H1 (cell line): ENCODE data around the gene MIR17HG. TPM values are rescaled to one million over a fixed set of nuclear protein-coding genes. Genes with fewer than 3 reads are reported as not detected.

ENCODE experiments used
- CTCF ChIA-PET: fragments of 300-600 bp; sonication (Branson Sonifier 250); formaldehyde crosslinking; loops from one replicate; lab custom pipeline; 2021; ENCODE audit not compliant: partially characterized antibody; lab: Charles Lee
- POLR2A ChIA-PET: fragments of 300-600 bp; sonication (Branson Sonifier 250); formaldehyde crosslinking; loops from one replicate; lab custom pipeline; 2021; ENCODE audit warnings: inconsistent platforms; ENCODE audit not compliant: partially characterized antibody; lab: Charles Lee
- DNase-seq, 2 experiments: peaks; one replicate each; pipeline versions ENCODE4 v3.0.0 to v3.0.0-alpha.2; 2010 to 2022; ENCODE audit warnings: low spot score in 2 of 2, low read depth in 1 of 2, mixed read lengths in 1 of 2
- FAIRE-seq: peaks from 2 replicates; lab custom pipeline; 2011; peaks lifted over from hg19 to GRCh38; lab: Jason Lieb, UNC
- H2AFZ ChIP-seq: 2 replicates; pipeline ENCODE4 v1.8.1; 2012; ENCODE audit warnings: low read length, inconsistent platforms
- H2AK5ac ChIP-seq: 2 replicates; pipeline ENCODE4 v1.6.1; 2013; ENCODE audit warnings: low read depth, low read length
- H2BK120ac ChIP-seq: replicated peaks from 2 replicates; pipeline ENCODE3; 2013; ENCODE audit warnings: low read depth, low read length, inconsistent platforms
- H2BK12ac ChIP-seq: 2 replicates; pipeline ENCODE4 v1.6.1; 2013; ENCODE audit warnings: low read depth, low read length
- H2BK15ac ChIP-seq: 2 replicates; pipeline ENCODE4 v1.6.1; 2013; ENCODE audit warnings: low read length
- H2BK20ac ChIP-seq: 2 replicates; pipeline ENCODE4 v1.6.1; 2013; ENCODE audit warnings: low read length
- H2BK5ac ChIP-seq: 2 replicates; pipeline ENCODE4 v1.6.1; 2013; ENCODE audit warnings: low read depth, low read length
- H3K14ac ChIP-seq: 2 replicates; pipeline ENCODE4 v1.6.1; 2013; ENCODE audit warnings: inconsistent platforms; ENCODE audit not compliant: insufficient read length
- H3K18ac ChIP-seq: 2 replicates; pipeline ENCODE4 v1.6.1; 2013; ENCODE audit warnings: low read length; ENCODE audit errors: extremely low read depth
- H3K23ac ChIP-seq: 2 replicates; pipeline ENCODE4 v1.6.1; 2013; ENCODE audit warnings: inconsistent platforms; ENCODE audit not compliant: insufficient read length
- H3K23me2 ChIP-seq: 2 replicates; pipeline ENCODE4 v1.6.1; 2013; ENCODE audit warnings: low read depth, low read length
- H3K27ac ChIP-seq: 2 replicates; pipeline ENCODE4 v1.6.1; 2011; ENCODE audit warnings: low read depth, low read length, inconsistent platforms
- H3K27me3 ChIP-seq, 4 experiments: replicated peaks in 1 of 4; 1 replicate in 1 of 4; 2 replicates in 3 of 4; pipeline versions ENCODE4 v1.6.1 to v1.8.1; 2011 to 2013; ENCODE audit warnings: low read length in 3 of 4, mild to moderate bottlenecking in 3 of 4, inconsistent platforms in 2 of 4, mixed read lengths in 2 of 4, moderate library complexity in 1 of 4; ENCODE audit not compliant: control insufficient read depth in 3 of 4, insufficient read depth in 3 of 4; ENCODE audit errors: extremely low read depth in 1 of 4
- H3K36me3 ChIP-seq, 4 experiments: 2 replicates each; pipeline versions ENCODE4 v1.6.1 to v1.8.1; 2011 to 2013; ENCODE audit warnings: mild to moderate bottlenecking in 4 of 4, low read length in 3 of 4, moderate library complexity in 2 of 4, control low read depth in 1 of 4, inconsistent platforms in 1 of 4; ENCODE audit not compliant: insufficient read depth in 4 of 4, control insufficient read depth in 2 of 4
- H3K4ac ChIP-seq: replicated peaks from 2 replicates; pipeline ENCODE3; 2013; ENCODE audit warnings: low read length, low read depth, mixed read lengths, inconsistent platforms; ENCODE audit not compliant: insufficient read length
- H3K4me1 ChIP-seq, 4 experiments: replicated peaks in 1 of 4; 1 replicate in 1 of 4; 2 replicates in 3 of 4; pipeline versions ENCODE4 v1.6.1 to v1.8.1; 2011 to 2013; ENCODE audit warnings: low read length in 3 of 4, inconsistent platforms in 2 of 4, mixed read lengths in 1 of 4; ENCODE audit not compliant: insufficient read depth in 4 of 4, control insufficient read depth in 3 of 4
- H3K4me2 ChIP-seq, 2 experiments: 2 replicates each; pipeline versions ENCODE4 v1.6.1 to v1.8.1; 2011 to 2013; ENCODE audit warnings: low read depth in 2 of 2, low read length in 2 of 2, control low read depth in 1 of 2, inconsistent platforms in 1 of 2, mild to moderate bottlenecking in 1 of 2; ENCODE audit not compliant: insufficient read depth in 1 of 2
- H3K4me3 ChIP-seq, 4 experiments: fragments of 200-600, 300-600 bp in 1 of 4; sonication (generic), shearing (Covaris generic), sonication (Bioruptor Twin) in 1 of 4; 2 replicates each; pipeline versions ENCODE4 v1.5.1 to v1.8.1; 2011 to 2016; ENCODE audit warnings: low read length in 4 of 4, low read depth in 3 of 4, control low read depth in 2 of 4, inconsistent platforms in 2 of 4, mild to moderate bottlenecking in 2 of 4, mixed read lengths in 1 of 4, moderate library complexity in 1 of 4; ENCODE audit not compliant: insufficient read depth in 2 of 4; ENCODE audit errors: extremely low read depth in 1 of 4
- H3K56ac ChIP-seq: replicated peaks from 2 replicates; pipeline ENCODE3; 2013; ENCODE audit warnings: low read depth, mild to moderate bottlenecking, mixed read lengths, low read length, inconsistent platforms; ENCODE audit not compliant: insufficient read length
- H3K79me1 ChIP-seq: 2 replicates; pipeline ENCODE4 v1.6.1; 2013; ENCODE audit warnings: low read depth, low read length, control low read depth
- H3K79me2 ChIP-seq, 2 experiments: 2 replicates each; pipeline versions ENCODE4 v1.6.1 to v1.8.1; 2012 to 2013; ENCODE audit warnings: low read length in 2 of 2, mild to moderate bottlenecking in 2 of 2, inconsistent platforms in 1 of 2; ENCODE audit not compliant: insufficient read depth in 2 of 2, control insufficient read depth in 1 of 2
- H3K9ac ChIP-seq, 4 experiments: replicated peaks in 1 of 4; 1 replicate in 1 of 4; 2 replicates in 3 of 4; pipeline versions ENCODE4 v1.6.1 to v1.8.1; 2011 to 2013; ENCODE audit warnings: low read depth in 3 of 4, low read length in 3 of 4, control low read depth in 2 of 4, mild to moderate bottlenecking in 2 of 4, moderate library complexity in 2 of 4, inconsistent platforms in 1 of 4; ENCODE audit errors: extremely low read depth in 1 of 4
- H3K9me3 ChIP-seq, 2 experiments: 2 replicates each; pipeline versions ENCODE4 v1.6.1 to v1.8.1; 2012 to 2013; ENCODE audit warnings: mild to moderate bottlenecking in 2 of 2, moderate library complexity in 2 of 2, control low read depth in 1 of 2, inconsistent platforms in 1 of 2, low read depth in 1 of 2, low read length in 1 of 2, mixed read lengths in 1 of 2; ENCODE audit not compliant: insufficient read depth in 2 of 2
- H4K20me1 ChIP-seq, 2 experiments: replicated peaks in 1 of 2; 2 replicates each; pipeline versions ENCODE3 to v1.8.1; 2011 to 2013; ENCODE audit warnings: inconsistent platforms in 2 of 2, low read length in 2 of 2, mild to moderate bottlenecking in 1 of 2; ENCODE audit not compliant: insufficient read depth in 2 of 2, control insufficient read depth in 1 of 2
- H4K5ac ChIP-seq: 2 replicates; pipeline ENCODE4 v1.6.1; 2013; ENCODE audit warnings: low read length, low read depth, mixed read lengths, inconsistent platforms; ENCODE audit not compliant: insufficient read length
- H4K8ac ChIP-seq: 2 replicates; pipeline ENCODE4 v1.8.0; 2013; ENCODE audit warnings: mild to moderate bottlenecking, moderate library complexity, low read length, inconsistent platforms; ENCODE audit not compliant: insufficient read depth; ENCODE audit errors: extremely low read depth
- H4K91ac ChIP-seq: replicated peaks from 2 replicates; pipeline ENCODE3; 2013; ENCODE audit warnings: low read length, mixed read lengths, inconsistent platforms; ENCODE audit not compliant: insufficient read length
- ASH2L ChIP-seq: fragments of 200-600, 300-600 bp; sonication (generic); IDR thresholded peaks from one replicate; pipeline ENCODE4 v1.7.1; 2017; ENCODE audit warnings: low read length
- CTBP2 ChIP-seq: IDR thresholded peaks from 2 replicates; pipeline ENCODE4 v1.7.0; 2011; ENCODE audit warnings: borderline replicate concordance, mild to moderate bottlenecking, moderate library complexity, mixed read lengths, low read length; ENCODE audit not compliant: insufficient read depth, insufficient read length
- EGR1 ChIP-seq: IDR thresholded peaks from 2 replicates; pipeline ENCODE4 v1.6.1; 2011; ENCODE audit warnings: low read depth, low read length, borderline replicate concordance
- EZH2 ChIP-seq: fragments of 200-600 bp; sonication (generic); IDR thresholded peaks from 2 replicates; pipeline ENCODE4 v1.7.1; 2012; ENCODE audit warnings: low read depth, mild to moderate bottlenecking, moderate library complexity, low read length, inconsistent platforms; ENCODE audit not compliant: severe bottlenecking
- NRF1 ChIP-seq: IDR thresholded peaks from 2 replicates; pipeline ENCODE4 v1.6.1; 2011; ENCODE audit warnings: mild to moderate bottlenecking, low read depth, low read length, improper control_type of control experiment
- RBBP5 ChIP-seq: IDR thresholded peaks from 2 replicates; pipeline ENCODE4 v1.7.1; 2012; ENCODE audit warnings: low read depth, mild to moderate bottlenecking, inconsistent platforms, low read length, moderate library complexity, borderline replicate concordance
- SAP30 ChIP-seq: fragments of 300-600 bp; sonication (generic); IDR thresholded peaks from 2 replicates; pipeline ENCODE4 v1.7.1; 2012; ENCODE audit warnings: low read length, moderate library complexity, mild to moderate bottlenecking, inconsistent platforms; ENCODE audit not compliant: insufficient read depth, insufficient replicate concordance
- SIN3A ChIP-seq, 2 experiments: IDR thresholded peaks in 1 of 2; conservative IDR thresholded peaks in 1 of 2; 2 replicates each; pipeline ENCODE4 v1.6.1; 2011 to 2012; ENCODE audit warnings: low read length in 2 of 2, improper control_type of control experiment in 1 of 2, low read depth in 1 of 2, mild to moderate bottlenecking in 1 of 2
- TAF7 ChIP-seq: optimal IDR thresholded peaks from 2 replicates; pipeline ENCODE3; 2011; ENCODE audit warnings: low read depth, mild to moderate bottlenecking, inconsistent platforms, low read length, moderate library complexity, borderline replicate concordance
- TBP ChIP-seq: IDR thresholded peaks from 2 replicates; pipeline ENCODE4 v1.6.1; 2011; ENCODE audit warnings: low read depth, low read length, improper control_type of control experiment
- TEAD4 ChIP-seq: IDR thresholded peaks from 2 replicates; pipeline ENCODE4 v1.6.1; 2012; ENCODE audit warnings: low read depth, low read length, inconsistent platforms, mixed read lengths
- WGBS, 2 experiments: shearing (Covaris generic) in 1 of 2; methylation state at CpG; one replicate each; pipeline versions ENCODE4 v1.1.6 to v1.1.7; 2013 to 2015; ENCODE audit warnings: low lambda C conversion rate in 2 of 2, mixed read lengths in 2 of 2, inconsistent platforms in 1 of 2, low coverage in 1 of 2, missing lambda C conversion rate in 1 of 2; ENCODE audit not compliant: insufficient replicate concordance in 2 of 2, insufficient coverage in 1 of 2, insufficient read length in 1 of 2; ENCODE audit errors: extremely low coverage in 1 of 2, missing lambda C conversion rate in 1 of 2; 5-methylcytosine and 5-hydroxymethylcytosine counted together
- polyA plus RNA-seq, 7 experiments: library from polyadenylated mRNA; depleted of rRNA in 3 of 7; stranded (reverse) in 5 of 7; unstranded in 2 of 7; fragments of >200 nt in 5 of 7; fragments of 200-250 nt in 2 of 7; gene quantifications; 1 replicate in 5 of 7; 2 replicates in 1 of 7; 4 replicates in 1 of 7; pipeline versions ENCODE4 v1.2.1 to v1.2.3, GENCODE V29; 2011 to 2013; ENCODE audit warnings: missing spikeins in 2 of 7, mixed read lengths in 2 of 7
- total RNA-seq: library from RNA; stranded (reverse); fragmentation: NEBNext Ultra II Directional; extraction: Animal tissue kit (Norgen Biotek cat#: 25700); gene quantifications from 2 replicates; pipeline ENCODE4 v1.2.1, GENCODE V29; 2021
- TF ChIP-seq, protein P1 (sequence below): IDR thresholded peaks from 2 replicates; pipeline ENCODE4 v1.6.1; 2012; ENCODE audit warnings: inconsistent platforms

Gene MIR17HG
- total and polyA plus RNA-seq, 2 of the 8 experiments (the other 6 are each of a cell fraction or from before 2014, with no cell fraction given): 11.5 to 36.9 TPM

DNA sequence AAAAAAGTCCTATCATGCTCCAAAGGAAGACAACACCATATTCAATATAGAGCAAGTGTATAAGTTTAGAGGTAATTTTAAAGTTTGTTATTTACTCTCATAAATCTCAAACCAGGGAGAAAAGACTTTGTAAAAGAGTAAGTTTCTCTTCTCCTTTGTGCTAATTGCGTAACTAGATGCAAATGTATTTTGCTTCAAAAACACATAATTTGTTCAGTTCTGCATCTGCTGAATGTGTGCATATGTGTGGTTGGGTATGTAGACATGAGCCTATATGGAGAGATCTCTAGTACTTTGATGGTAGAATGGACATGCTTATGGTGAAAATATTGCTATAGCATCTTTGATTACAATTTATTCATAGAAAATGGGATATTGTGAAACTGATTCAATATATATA is 17.8 kb upstream of the MIR17HG start:
- Histone ChIP-seq H3K23ac (no peak overlapping the region), H3K56ac (no peak overlapping the region), H3K14ac (no peak overlapping the region), H2BK120ac (no peak overlapping the region), H3K23me2 (no peaks in the 10 kb centered on the region), H3K4me2 (no peak overlapping the region), H2BK20ac (no peak overlapping the region), H3K4ac (no peak overlapping the region), H3K9me3 (no peaks in the 10 kb centered on the region), H2BK15ac (no peak overlapping the region), H3K27ac (no peak overlapping the region), H4K91ac (no peak overlapping the region), H3K9ac (no peak overlapping the region), H3K27me3 (no peaks in the 10 kb centered on the region), H4K20me1 (no peaks in the 10 kb centered on the region), H2BK5ac (no peak overlapping the region), H3K4me3 (no peak overlapping the region), H2BK12ac (no peak overlapping the region), H2AK5ac (no peak overlapping the region), H3K79me2 (no peaks in the 10 kb centered on the region), H4K8ac (no peak overlapping the region), H3K18ac (no peak overlapping the region), H3K79me1 (no peaks in the 10 kb centered on the region), H4K5ac (no peak overlapping the region), H2AFZ (no peak overlapping the region), H3K4me1 (no peaks in the 10 kb centered on the region), H3K36me3 (no peaks in the 10 kb centered on the region)
- POLR2A ChIA-PET: no interaction called here
- no peak for DNase-seq
- FAIRE-seq: no peak
- CTCF ChIA-PET: no interaction called here
- TF ChIP-seq RBBP5: no peak
- TF ChIP-seq TEAD4: no peak
- no peak for TF ChIP-seq ASH2L
- no peak for TF ChIP-seq EZH2
- TF ChIP-seq TBP: no peak
- TF ChIP-seq, protein P1, sequence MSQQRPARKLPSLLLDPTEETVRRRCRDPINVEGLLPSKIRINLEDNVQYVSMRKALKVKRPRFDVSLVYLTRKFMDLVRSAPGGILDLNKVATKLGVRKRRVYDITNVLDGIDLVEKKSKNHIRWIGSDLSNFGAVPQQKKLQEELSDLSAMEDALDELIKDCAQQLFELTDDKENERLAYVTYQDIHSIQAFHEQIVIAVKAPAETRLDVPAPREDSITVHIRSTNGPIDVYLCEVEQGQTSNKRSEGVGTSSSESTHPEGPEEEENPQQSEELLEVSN: no peak
- TF ChIP-seq NRF1: no peak
- TF ChIP-seq EGR1: no peak
- TF ChIP-seq TAF7: no peak
- TF ChIP-seq SAP30: no peak
- TF ChIP-seq CTBP2: no peak
- TF ChIP-seq SIN3A (conservative IDR thresholded peaks at IDR 0.05 in 1 of 2, IDR thresholded peaks at IDR 0.05 in 1 of 2; ENCODE audit: low read depth in 1 of 2, low read length in 2 of 2): no peak
- 86% methylated on average over 1 of the region's 1 CpG; no CpG with 5 or more reads in 1 of the 2 experiments for WGBS, 2 experiments
